Spleen (tissue), 7 donors: ENCODE data around the gene CAMKK1.

ENCODE experiments used
- POLR2A ChIP-seq, 3 donors: fragments of 450-650 bp; IDR thresholded peaks; one replicate each; pipeline ENCODE4 v1.5.1; 2017; ENCODE audit warnings: antibody characterized with exemption in 3 of 3, mild to moderate bottlenecking in 1 of 3
- TF ChIP-seq, protein P1 (sequence below), 11 experiments: fragments of 200-600 bp in 7 of 11; fragments of 450-650 bp in 4 of 11; sonication (generic) in 4 of 11; IDR thresholded peaks in 8 of 11; conservative IDR thresholded peaks in 3 of 11; 1 replicate in 7 of 11; 2 replicates in 4 of 11; pipeline versions ENCODE4 v1.4.0 to v1.8.0; 2016 to 2021; ENCODE audit warnings: antibody characterized with exemption in 11 of 11, inconsistent platforms in 4 of 11, mild to moderate bottlenecking in 1 of 11
- donor health status: DM: no; HTN: no; CAD: no; lungs with moderate emphysema.
- donor health status: DM: no; HTN: no; CAD: no.
- donor health status: DM: no; HTN: no; CAD: no.

DNA sequence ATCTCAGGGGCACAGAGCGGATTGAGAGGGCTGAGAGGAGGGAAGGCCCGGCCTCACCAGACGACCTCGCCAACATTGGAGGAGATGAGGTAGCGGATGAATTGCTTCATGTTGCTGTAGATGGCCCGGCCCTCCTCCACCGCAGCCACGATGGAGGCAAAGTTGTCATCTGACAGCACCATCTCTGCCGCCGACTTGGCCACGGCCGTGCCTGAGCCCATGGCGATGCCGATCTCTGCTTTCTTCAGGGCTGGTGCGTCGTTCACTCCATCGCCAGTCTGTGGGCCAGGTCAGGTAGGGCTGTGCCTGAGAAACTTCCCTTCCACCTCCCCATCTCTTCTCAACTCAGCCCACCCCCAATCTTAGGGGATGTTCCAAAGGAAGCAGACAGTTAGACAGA lies 44.5 kb upstream of the CAMKK1 start:
- TF ChIP-seq POLR2A (IDR thresholded peaks at IDR 0.05) = no peak
- TF ChIP-seq, protein P1, sequence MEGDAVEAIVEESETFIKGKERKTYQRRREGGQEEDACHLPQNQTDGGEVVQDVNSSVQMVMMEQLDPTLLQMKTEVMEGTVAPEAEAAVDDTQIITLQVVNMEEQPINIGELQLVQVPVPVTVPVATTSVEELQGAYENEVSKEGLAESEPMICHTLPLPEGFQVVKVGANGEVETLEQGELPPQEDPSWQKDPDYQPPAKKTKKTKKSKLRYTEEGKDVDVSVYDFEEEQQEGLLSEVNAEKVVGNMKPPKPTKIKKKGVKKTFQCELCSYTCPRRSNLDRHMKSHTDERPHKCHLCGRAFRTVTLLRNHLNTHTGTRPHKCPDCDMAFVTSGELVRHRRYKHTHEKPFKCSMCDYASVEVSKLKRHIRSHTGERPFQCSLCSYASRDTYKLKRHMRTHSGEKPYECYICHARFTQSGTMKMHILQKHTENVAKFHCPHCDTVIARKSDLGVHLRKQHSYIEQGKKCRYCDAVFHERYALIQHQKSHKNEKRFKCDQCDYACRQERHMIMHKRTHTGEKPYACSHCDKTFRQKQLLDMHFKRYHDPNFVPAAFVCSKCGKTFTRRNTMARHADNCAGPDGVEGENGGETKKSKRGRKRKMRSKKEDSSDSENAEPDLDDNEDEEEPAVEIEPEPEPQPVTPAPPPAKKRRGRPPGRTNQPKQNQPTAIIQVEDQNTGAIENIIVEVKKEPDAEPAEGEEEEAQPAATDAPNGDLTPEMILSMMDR (IDR thresholded peaks at IDR 0.05 in 8 of 11, conservative IDR thresholded peaks at IDR 0.05 in 3 of 11) = no peak
